ENCODE data around the gene ANKHD1. TPM values are rescaled to one million over a fixed set of nuclear protein-coding genes. Genes with fewer than 3 reads are reported as not detected.

Gene ANKHD1
- total and polyA plus RNA-seq, 2 of the 8 experiments (the other 6 are each of a cell fraction or from before 2014, with no cell fraction given), result 69.9 to 108 TPM

DNA sequence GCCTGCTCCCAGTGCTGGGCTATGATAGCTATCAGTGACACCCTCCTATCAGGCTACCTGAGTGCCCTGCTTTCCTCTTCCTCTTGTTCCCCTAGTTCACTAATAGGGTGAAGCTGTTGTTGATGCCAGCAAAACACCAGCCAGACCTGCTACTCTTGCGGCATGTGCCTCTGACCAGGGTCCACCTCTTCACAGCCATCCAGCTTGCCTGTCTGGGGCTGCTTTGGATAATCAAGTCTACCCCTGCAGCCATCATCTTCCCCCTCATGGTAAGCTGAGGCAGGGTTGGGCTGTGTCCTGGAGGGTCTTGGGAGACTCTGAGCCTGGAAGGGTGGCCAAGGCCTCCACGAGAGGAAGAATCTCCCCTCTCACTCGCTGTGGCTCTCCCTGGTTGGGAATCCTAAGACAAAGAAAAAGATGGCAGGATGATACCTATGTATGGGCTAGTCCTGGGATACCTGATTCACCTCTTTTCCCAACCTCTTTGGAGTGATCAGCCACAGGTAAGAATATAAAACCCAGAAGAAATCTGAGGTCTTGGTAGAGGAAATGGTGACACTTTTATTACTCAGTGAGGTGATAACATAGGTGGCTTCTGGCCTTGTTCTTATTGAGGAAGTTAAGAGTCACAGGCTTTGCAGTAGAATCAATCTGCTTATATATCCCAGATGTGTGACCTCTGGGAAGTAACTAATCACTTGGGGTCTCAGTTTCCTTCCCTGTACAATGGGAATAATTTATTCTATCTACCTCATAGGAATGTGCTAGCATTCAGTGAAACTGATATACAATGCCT, 30.1 kb upstream of the ANKHD1 start:
- Histone ChIP-seq H3K9ac (replicated peaks in 1 of 4; ENCODE audit: extremely low read depth in 1 of 4, low read depth in 3 of 4, low read length in 3 of 4) (no peak overlapping the region), H4K91ac (replicated peaks; ENCODE audit: insufficient read length, low read length) (no peak overlapping the region), H3K23ac (ENCODE audit: insufficient read length) (no peak overlapping the region), H2BK5ac (ENCODE audit: low read depth, low read length) (no peak overlapping the region), H3K23me2 (ENCODE audit: low read depth, low read length) (peaks cover 3% of the 10 kb centered on the region; the same call in 1 of the 2 replicates), H2BK20ac (ENCODE audit: low read length) (no peak overlapping the region), H3K56ac (replicated peaks; ENCODE audit: insufficient read length, low read depth, low read length) (no peak overlapping the region), H3K9me3 (ENCODE audit: insufficient read depth in 2 of 2, low read depth in 1 of 2, low read length in 1 of 2) (no peaks in the 10 kb centered on the region), H2BK15ac (ENCODE audit: low read length) (no peak overlapping the region), H3K36me3 (ENCODE audit: control insufficient read depth in 2 of 4, insufficient read depth in 4 of 4, low read length in 3 of 4) (no peaks in the 10 kb centered on the region), H4K20me1 (replicated peaks in 1 of 2; ENCODE audit: control insufficient read depth in 1 of 2, insufficient read depth in 2 of 2, low read length in 2 of 2) (no peaks in the 10 kb centered on the region), H3K79me2 (ENCODE audit: control insufficient read depth in 1 of 2, insufficient read depth in 2 of 2, low read length in 2 of 2) (no peaks in the 10 kb centered on the region), H3K4me2 (ENCODE audit: insufficient read depth in 1 of 2, low read depth in 2 of 2, low read length in 2 of 2) (no peak overlapping the region), H3K4ac (replicated peaks; ENCODE audit: insufficient read length, low read depth, low read length) (no peak overlapping the region), H3K14ac (ENCODE audit: insufficient read length) (no peak overlapping the region), H2AFZ (ENCODE audit: low read length) (no peak overlapping the region), H3K79me1 (ENCODE audit: low read depth, low read length) (no peaks in the 10 kb centered on the region; the same call in 1 of the 2 replicates), H3K18ac (ENCODE audit: extremely low read depth, low read length) (no peak overlapping the region), H2BK120ac (replicated peaks; ENCODE audit: low read depth, low read length) (no peak overlapping the region), H3K4me3 (ENCODE audit: extremely low read depth in 1 of 4, insufficient read depth in 2 of 4, low read depth in 3 of 4, low read length in 4 of 4) (no peak overlapping the region), H2AK5ac (ENCODE audit: low read depth, low read length) (no peak overlapping the region), H2BK12ac (ENCODE audit: low read depth, low read length) (no peak overlapping the region), H3K27me3 (replicated peaks in 1 of 4; ENCODE audit: control insufficient read depth in 3 of 4, extremely low read depth in 1 of 4, insufficient read depth in 3 of 4, low read length in 3 of 4) (no peaks in the 10 kb centered on the region), H4K5ac (ENCODE audit: insufficient read length, low read depth, low read length) (no peak overlapping the region), H4K8ac (ENCODE audit: extremely low read depth, insufficient read depth, low read length) (no peak overlapping the region), H3K4me1 (replicated peaks in 1 of 4; ENCODE audit: control insufficient read depth in 3 of 4, insufficient read depth in 4 of 4, low read length in 3 of 4) (peaks cover 0 to 2% (median under 1%) of the 10 kb centered on the region in 4 experiments; a peak in 2 of 7 replicates), H3K27ac (ENCODE audit: low read depth, low read length) (no peak overlapping the region)
- CTCF ChIA-PET (ENCODE audit: partially characterized antibody), result interaction anchor here (0.7 to 4.8 kb wide), 25 partner anchors 8 to 351 kb away, joined by 3 to 45 read pairs (median 6); partner anchors contain the start of genes ANKHD1, EIF4EBP3, HBEGF and SLC4A9
- FAIRE-seq (no peak), DNase-seq (ENCODE audit: low read depth in 1 of 2, low spot score in 2 of 2) (no peak)
- TF ChIP-seq RNF2 (IDR thresholded peaks at IDR 0.05; ENCODE audit: borderline replicate concordance, low read depth, low read length, missing control alignments, poor library complexity, severe bottlenecking) (no peak), SIN3A (conservative IDR thresholded peaks at IDR 0.05 in 1 of 2, IDR thresholded peaks at IDR 0.05 in 1 of 2; ENCODE audit: low read depth in 1 of 2, low read length in 2 of 2) (no peak), TEAD4 (IDR thresholded peaks at IDR 0.05; ENCODE audit: low read depth, low read length) (no peak), TAF7 (optimal IDR thresholded peaks at IDR 0.05; ENCODE audit: borderline replicate concordance, low read depth, low read length) (no peak), TBP (IDR thresholded peaks at IDR 0.05; ENCODE audit: low read depth, low read length) (no peak), HDAC2 (IDR thresholded peaks at IDR 0.05; ENCODE audit: borderline replicate concordance in 1 of 2, low read depth in 2 of 2, low read length in 2 of 2) (no peak), KDM5A (IDR thresholded peaks at IDR 0.05; ENCODE audit: low read length) (no peak)
- POLR2A ChIA-PET (ENCODE audit: partially characterized antibody), result interaction anchor here (0.7 to 1.2 kb wide), 4 partner anchors 9 to 276 kb away, joined by 3 to 5 read pairs (median 3); partner anchors contain the start of genes EIF4EBP3, IK and NDUFA2
- 93% methylated on average over 3 of the region's 3 CpGs; no CpG with 5 or more reads in 1 of the 2 experiments for WGBS, 2 experiments (ENCODE audit: extremely low coverage in 1 of 2, insufficient coverage in 1 of 2, insufficient read length in 1 of 2, insufficient replicate concordance in 2 of 2, low coverage in 1 of 2, low lambda C conversion rate in 2 of 2, missing lambda C conversion rate in 1 of 2)

Measured in H1 (cell line).